Gastrocnemius medialis (tissue), 4 donors: ENCODE data around the gene MRC1.

ENCODE experiments used
- CTCF ChIP-seq, 5 experiments: fragments of 450-650 bp in 3 of 5; fragments of 200-600 bp in 2 of 5; sonication (generic) in 2 of 5; IDR thresholded peaks in 4 of 5; conservative IDR thresholded peaks in 1 of 5; 1 replicate in 4 of 5; 2 replicates in 1 of 5; pipeline ENCODE4 v1.5.1; 2016 to 2019; ENCODE audit warnings: antibody characterized with exemption in 5 of 5, mild to moderate bottlenecking in 3 of 5, moderate library complexity in 3 of 5
- POLR2A ChIP-seq, 2 donors: fragments of 450-650 bp; IDR thresholded peaks; one replicate each; pipeline ENCODE4 v1.6.1; 2017; ENCODE audit warnings: antibody characterized with exemption in 2 of 2, mild to moderate bottlenecking in 2 of 2, moderate library complexity in 2 of 2

DNA sequence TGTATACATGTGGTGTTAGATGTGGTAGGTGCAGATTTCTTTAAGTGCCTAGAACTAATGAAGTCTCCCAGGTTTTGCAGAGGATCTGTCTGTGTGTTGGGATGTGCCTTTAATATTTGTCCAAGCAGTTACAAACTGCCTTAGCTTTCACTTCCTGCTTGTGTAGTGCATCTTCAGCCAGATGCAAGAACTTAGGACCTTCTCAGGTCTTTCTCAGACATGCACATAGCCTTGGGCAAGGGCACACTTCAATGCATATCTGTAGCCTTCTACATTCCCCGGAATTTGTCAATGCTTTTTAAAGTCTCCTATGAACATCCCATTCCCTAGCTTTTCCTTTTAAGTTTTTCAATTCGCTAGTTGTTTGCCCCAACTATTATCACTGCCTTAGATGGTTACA lies 95.4 kb downstream of the MRC1 start:
- no peak for TF ChIP-seq CTCF (IDR thresholded peaks at IDR 0.05 in 4 of 5, conservative IDR thresholded peaks at IDR 0.05 in 1 of 5)
- TF ChIP-seq POLR2A (IDR thresholded peaks at IDR 0.05): no peak
